Esophagus squamous epithelium (tissue), 4 donors: ENCODE data around the gene PAXX.

Experiments used
- CTCF ChIP-seq, 6 experiments: fragments of 450-650 bp in 4 of 6; fragments of 200-600 bp in 2 of 6; sonication (generic) in 2 of 6; IDR thresholded peaks; one replicate each; pipeline ENCODE4 v1.5.1; 2016 to 2019; ENCODE audit warnings: antibody characterized with exemption in 6 of 6, mild to moderate bottlenecking in 4 of 6, moderate library complexity in 4 of 6
- POLR2A ChIP-seq, 4 donors: fragments of 450-650 bp; IDR thresholded peaks; one replicate each; pipeline ENCODE4 v1.6.1; 2017; ENCODE audit warnings: antibody characterized with exemption in 4 of 4, mild to moderate bottlenecking in 4 of 4, moderate library complexity in 3 of 4

DNA sequence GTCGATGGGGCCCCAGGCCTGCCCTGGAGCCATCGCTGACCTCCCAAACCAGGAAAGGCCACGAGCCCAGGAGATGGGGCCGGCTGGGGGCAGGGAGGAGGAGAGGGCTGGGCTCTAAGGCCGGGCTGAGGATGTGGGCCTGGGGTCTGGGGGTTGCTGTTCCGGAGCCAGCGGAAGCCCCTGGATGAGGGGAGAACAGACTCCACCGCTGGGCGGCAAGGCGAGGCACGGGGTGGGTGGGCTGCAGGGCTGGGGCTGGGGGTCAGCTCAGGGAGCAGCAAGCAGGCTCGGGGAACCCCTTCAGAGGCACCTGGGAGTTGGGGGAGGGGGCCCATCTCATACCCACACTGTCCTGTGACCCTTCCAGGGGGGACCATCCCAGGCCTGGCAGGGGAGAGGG is 28.5 kb upstream of the PAXX start:
- TF ChIP-seq CTCF (IDR thresholded peaks at IDR 0.05): no peak
- TF ChIP-seq POLR2A (IDR thresholded peaks at IDR 0.05): no peak
